GM23338 (cell line): ENCODE results near the gene CCDC27. TPM values are rescaled to one million over a fixed set of nuclear protein-coding genes. Genes with fewer than 3 reads are reported as not detected.

Source experiments
- ATAC-seq: fragments of 200-7000 bp; cut with Tn5 transposase; 3 replicates; pipeline ENCODE4 v1.9.1; 2020
- DNase-seq: peaks from one replicate; pipeline ENCODE4 v3.0.0-alpha.2; 2015; ENCODE audit warnings: low spot score
- H2AFZ ChIP-seq: fragments of 200-600 bp; sonication (generic); 2 replicates; pipeline ENCODE4 v1.8.0; 2016; ENCODE audit warnings: antibody characterized with exemption, mild to moderate bottlenecking, moderate library complexity
- H3F3A ChIP-seq: fragments of 200-600 bp; sonication (generic); replicated peaks from 2 replicates; pipeline ENCODE4 v1.8.0; 2017; ENCODE audit warnings: antibody characterized with exemption, mixed run types, low read depth
- H3K27ac ChIP-seq: fragments of 200-600 bp; sonication (generic); 2 replicates; pipeline ENCODE4 v1.6.1; 2016; ENCODE audit warnings: low read depth
- H3K27me3 ChIP-seq: fragments of 200-600 bp; sonication (generic); 2 replicates; pipeline ENCODE4 v1.8.0; 2016; ENCODE audit warnings: mild to moderate bottlenecking, mixed run types, moderate library complexity; ENCODE audit not compliant: insufficient read depth
- H3K36me3 ChIP-seq: fragments of 200-600 bp; sonication (generic); 2 replicates; pipeline ENCODE4 v1.8.0; 2016; ENCODE audit warnings: mild to moderate bottlenecking; ENCODE audit not compliant: insufficient read depth
- H3K4me1 ChIP-seq: fragments of 200-600 bp; sonication (generic); 2 replicates; pipeline ENCODE4 v1.8.0; 2016; ENCODE audit warnings: mild to moderate bottlenecking, moderate library complexity; ENCODE audit not compliant: insufficient read depth
- H3K4me2 ChIP-seq: fragments of 200-600 bp; sonication (generic); 2 replicates; pipeline ENCODE4 v1.7.1; 2017; ENCODE audit warnings: mixed run types
- H3K4me3 ChIP-seq: fragments of 200-600 bp; sonication (generic); 2 replicates; pipeline ENCODE4 v1.6.1; 2016; ENCODE audit warnings: mixed run types
- H3K79me2 ChIP-seq: fragments of 200-600 bp; sonication (generic); replicated peaks from 2 replicates; pipeline ENCODE4 v1.8.0; 2017; ENCODE audit warnings: mild to moderate bottlenecking; ENCODE audit not compliant: insufficient read depth
- H3K9me2 ChIP-seq: fragments of 200-600 bp; sonication (generic); 2 replicates; pipeline ENCODE4 v1.8.0; 2017; ENCODE audit not compliant: insufficient read depth
- H4K20me1 ChIP-seq: fragments of 200-600 bp; sonication (generic); replicated peaks from 2 replicates; pipeline ENCODE4 v1.8.0; 2017; ENCODE audit warnings: mild to moderate bottlenecking; ENCODE audit not compliant: insufficient read depth
- H3K27ac Mint-ChIP-seq: 2 replicates; pipeline ENCODE4 v1.8.0; 2020; ENCODE audit warnings: inconsistent platforms, mild to moderate bottlenecking, moderate library complexity, mixed read lengths
- H3K27me3 Mint-ChIP-seq: 3 replicates; pipeline ENCODE4 v1.8.0; 2022; ENCODE audit warnings: low read depth, mild to moderate bottlenecking, moderate library complexity, mixed read lengths, inconsistent platforms; ENCODE audit not compliant: insufficient read depth, poor library complexity
- H3K36me3 Mint-ChIP-seq: 3 replicates; pipeline ENCODE4 v1.8.0; 2021; ENCODE audit warnings: low read depth, mild to moderate bottlenecking, inconsistent platforms, moderate library complexity, mixed read lengths
- H3K4me1 Mint-ChIP-seq: 3 replicates; pipeline ENCODE4 v1.8.0; 2020; ENCODE audit warnings: mild to moderate bottlenecking, inconsistent platforms, mixed read lengths
- H3K4me3 Mint-ChIP-seq: 3 replicates; pipeline ENCODE4 v1.8.0; 2021; ENCODE audit warnings: moderate library complexity, mild to moderate bottlenecking, inconsistent platforms, mixed read lengths
- H3K9me3 Mint-ChIP-seq: 3 replicates; pipeline ENCODE4 v1.8.0; 2020; ENCODE audit warnings: moderate library complexity, mild to moderate bottlenecking, inconsistent platforms, mixed read lengths
- CREB1 ChIP-seq: fragments of 250-450 bp; sonication (Bioruptor Pico); IDR thresholded peaks from 2 replicates; pipeline ENCODE4 v1.5.0; 2020; ENCODE audit warnings: low read depth, mild to moderate bottlenecking, moderate library complexity
- EZH2phosphoT487 ChIP-seq: fragments of 200-600 bp; sonication (generic); IDR thresholded peaks from one replicate; pipeline ENCODE4 v1.8.1; 2018; ENCODE audit warnings: antibody characterized with exemption; ENCODE audit not compliant: unreplicated experiment
- JUNB ChIP-seq: IDR thresholded peaks from one replicate; pipeline ENCODE4 v1.6.1; 2016; ENCODE audit warnings: antibody characterized with exemption; ENCODE audit not compliant: unreplicated experiment
- REST ChIP-seq: IDR thresholded peaks from one replicate; pipeline ENCODE4 v1.6.1; 2018; ENCODE audit warnings: antibody characterized with exemption; ENCODE audit not compliant: unreplicated experiment
- STAT1 ChIP-seq: IDR thresholded peaks from one replicate; pipeline ENCODE4 v1.6.1; 2016; ENCODE audit warnings: antibody characterized with exemption; ENCODE audit not compliant: unreplicated experiment
- ZNF114 ChIP-seq: fragments of 250-450 bp; sonication (Bioruptor Pico); IDR thresholded peaks from 2 replicates; pipeline ENCODE4 v1.5.0; 2020; ENCODE audit warnings: mild to moderate bottlenecking, moderate library complexity
- ZNF462 ChIP-seq: fragments of 250-450 bp; sonication (Bioruptor Pico); IDR thresholded peaks from 2 replicates; pipeline ENCODE4 v1.5.0; 2020; ENCODE audit warnings: mild to moderate bottlenecking, moderate library complexity
- polyA plus RNA-seq: library from polyadenylated mRNA; unstranded; fragments of >200 nt; fragmentation: Nextera tagmentation; extraction: Ambion mirVana; gene quantifications from 2 replicates; pipeline ENCODE4 v1.2.1, GENCODE V29; 2016
- total RNA-seq: library from RNA; depleted of rRNA; stranded (reverse); fragments of >200 nt; shearing (Covaris generic); gene quantifications from 2 replicates; pipeline ENCODE4 v1.2.3, GENCODE V29; 2014
- TF ChIP-seq, protein P1 (sequence below): IDR thresholded peaks from 2 replicates; pipeline ENCODE4 v1.6.1; 2016; ENCODE audit warnings: antibody characterized with exemption

The CCDC27 gene
- total and polyA plus RNA-seq, 2 experiments from 2014 or later, result 0.18 to 0.45 TPM

DNA sequence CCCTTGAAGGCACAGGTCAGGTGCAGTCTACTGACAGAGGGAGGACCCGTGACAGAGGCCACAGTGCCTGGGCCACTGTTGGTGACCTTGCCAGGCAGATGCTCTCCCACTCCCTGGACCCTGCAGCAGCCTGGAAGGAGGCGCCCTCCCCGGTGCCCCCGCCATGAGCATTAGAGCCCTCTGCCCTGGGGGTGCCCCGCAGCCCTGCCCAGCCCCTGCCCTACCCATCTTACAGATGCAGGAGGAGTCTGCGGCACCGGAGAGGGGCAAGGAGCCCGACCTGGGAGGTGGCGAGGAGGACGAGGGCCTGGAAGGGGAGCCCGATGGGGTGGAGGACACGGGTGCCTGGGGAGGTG is 10.6 kb downstream of the CCDC27 start (continued):
- TF ChIP-seq EZH2phosphoT487, result no peak
- TF ChIP-seq JUNB, result no peak
- no peak for TF ChIP-seq CREB1
- TF ChIP-seq STAT1, result no peak
- TF ChIP-seq REST, result no peak
- TF ChIP-seq, protein P1, sequence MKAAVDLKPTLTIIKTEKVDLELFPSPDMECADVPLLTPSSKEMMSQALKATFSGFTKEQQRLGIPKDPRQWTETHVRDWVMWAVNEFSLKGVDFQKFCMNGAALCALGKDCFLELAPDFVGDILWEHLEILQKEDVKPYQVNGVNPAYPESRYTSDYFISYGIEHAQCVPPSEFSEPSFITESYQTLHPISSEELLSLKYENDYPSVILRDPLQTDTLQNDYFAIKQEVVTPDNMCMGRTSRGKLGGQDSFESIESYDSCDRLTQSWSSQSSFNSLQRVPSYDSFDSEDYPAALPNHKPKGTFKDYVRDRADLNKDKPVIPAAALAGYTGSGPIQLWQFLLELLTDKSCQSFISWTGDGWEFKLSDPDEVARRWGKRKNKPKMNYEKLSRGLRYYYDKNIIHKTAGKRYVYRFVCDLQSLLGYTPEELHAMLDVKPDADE, result no peak
- TF ChIP-seq ZNF114 (CRISPR knock-in tag), result no peak

GRCh38 chr1:3763351-3764125 is 11.3 kb downstream of the CCDC27 start:
- Histone ChIP-seq H3K79me2 (no peaks in the 10 kb centered on the region), H3K27me3 (no peaks in the 10 kb centered on the region), H3K4me2 (no peak overlapping the region), H3K4me3 (no peak overlapping the region), H2AFZ (no peak overlapping the region), H3F3A (no peaks in the 10 kb centered on the region), H3K27ac (no peak overlapping the region), H3K9me2 (no peaks in the 10 kb centered on the region), H3K4me1 (no peaks in the 10 kb centered on the region), H3K36me3 (no peaks in the 10 kb centered on the region), H4K20me1 (no peaks in the 10 kb centered on the region)
- Mint-ChIP-seq H3K9me3 (peaks cover 22% of the 10 kb centered on the region), H3K27me3 (peaks cover 7% of the 10 kb centered on the region), H3K4me1 (peaks cover 3% of the 10 kb centered on the region; the same call in 2 of the 3 replicates), H3K27ac (no peak overlapping the region), H3K36me3 (peaks cover 11% of the 10 kb centered on the region; the same call in 2 of the 3 replicates), H3K4me3 (no peak overlapping the region; the same call in 2 of the 3 replicates)
- DNase-seq (no peak), ATAC-seq (no peak)
- TF ChIP-seq STAT1, result no peak
- TF ChIP-seq JUNB, result no peak

GRCh38 chr1:3767328-3767925 is 15.2 kb downstream of the CCDC27 start:
- Histone ChIP-seq H3K9me2 (no peaks in the 10 kb centered on the region), H3K4me3 (no peak overlapping the region), H3K27me3 (no peaks in the 10 kb centered on the region), H3K4me2 (no peak overlapping the region), H3K79me2 (no peaks in the 10 kb centered on the region), H3K27ac (no peak overlapping the region), H3F3A (no peaks in the 10 kb centered on the region), H2AFZ (no peak overlapping the region), H4K20me1 (no peaks in the 10 kb centered on the region), H3K4me1 (peaks cover 6% of the 10 kb centered on the region; the same call in 1 of the 2 replicates), H3K36me3 (no peaks in the 10 kb centered on the region)
- no peak for ATAC-seq
- H3K4me1 Mint-ChIP-seq, result peaks cover 9% of the 10 kb centered on the region
- no peak overlapping the region for H3K4me3 Mint-ChIP-seq
- peaks cover 11% of the 10 kb centered on the region for H3K27me3 Mint-ChIP-seq
- no peak for DNase-seq
- peaks cover 22% of the 10 kb centered on the region for H3K9me3 Mint-ChIP-seq
- no peak overlapping the region for H3K27ac Mint-ChIP-seq
- peaks cover 11% of the 10 kb centered on the region; the same call in 2 of the 3 replicates for H3K36me3 Mint-ChIP-seq
- TF ChIP-seq JUNB (no peak), ZNF462 (CRISPR knock-in tag) (no peak)
